HepG2 (cell line): ENCODE results near the gene TMEM19. TPM values are rescaled to one million over a fixed set of nuclear protein-coding genes. Genes with fewer than 3 reads are reported as not detected.

Experiments used
- BCL6 ChIP-seq: IDR thresholded peaks from 2 replicates; pipeline ENCODE4 v1.6.1; 2016; ENCODE audit warnings: missing genetic modification reagents, missing compliant biosample characterization
- CC2D1A ChIP-seq: sonication (generic); formaldehyde crosslinking; IDR thresholded peaks from 2 replicates; pipeline ENCODE4 v1.8.1; 2023; ENCODE audit warnings: mild to moderate bottlenecking, missing genetic modification reagents
- FIP1L1 ChIP-seq: fragments of 200-400 bp; formaldehyde crosslinking; IDR thresholded peaks from 2 replicates; pipeline ENCODE4 v1.6.1; 2018; ENCODE audit warnings: low read depth, mild to moderate bottlenecking, low read length, moderate library complexity, borderline replicate concordance; ENCODE audit not compliant: insufficient read depth
- MTA1 ChIP-seq: sonication (generic); formaldehyde crosslinking; IDR thresholded peaks from 2 replicates; pipeline ENCODE4 v1.4.0; 2020; ENCODE audit warnings: missing genetic modification reagents, mild to moderate bottlenecking, borderline replicate concordance
- NFIC ChIP-seq: IDR thresholded peaks from 2 replicates; pipeline ENCODE4 v1.6.1; 2012; ENCODE audit warnings: mild to moderate bottlenecking, low read length, inconsistent platforms
- NR2C2 ChIP-seq: sonication (generic); formaldehyde crosslinking; IDR thresholded peaks from 2 replicates; pipeline ENCODE4 v1.4.0; 2020; ENCODE audit warnings: missing genetic modification reagents, mild to moderate bottlenecking, moderate library complexity, borderline replicate concordance
- PRPF4 ChIP-seq: fragments of 200-400 bp; formaldehyde crosslinking; IDR thresholded peaks from 2 replicates; pipeline ENCODE4 v1.6.1; 2016; ENCODE audit warnings: low read length, low read depth; ENCODE audit not compliant: poor library complexity, severe bottlenecking
- PTBP1 ChIP-seq: fragments of 200-400 bp; formaldehyde crosslinking; IDR thresholded peaks from 2 replicates; pipeline ENCODE4 v1.6.1; 2018; ENCODE audit warnings: low read length, low read depth; ENCODE audit not compliant: poor library complexity, severe bottlenecking
- REXO4 ChIP-seq: sonication (generic); formaldehyde crosslinking; IDR thresholded peaks from 2 replicates; pipeline ENCODE4 v1.8.0; 2022; ENCODE audit warnings: missing genetic modification reagents, mild to moderate bottlenecking, borderline replicate concordance
- RNF2 ChIP-seq: fragments of 450-650 bp; conservative IDR thresholded peaks from 2 replicates; pipeline ENCODE4 v1.6.1; 2016; ENCODE audit warnings: low read depth
- SMAD9 ChIP-seq: sonication (generic); formaldehyde crosslinking; IDR thresholded peaks from 2 replicates; pipeline ENCODE4 v1.5.1; 2020; ENCODE audit warnings: mild to moderate bottlenecking, missing genetic modification reagents
- ZKSCAN8 ChIP-seq: IDR thresholded peaks from 2 replicates; pipeline ENCODE4 v1.6.1; 2016; ENCODE audit warnings: borderline replicate concordance, missing genetic modification reagents, missing compliant biosample characterization
- ZMAT5 ChIP-seq: sonication (generic); formaldehyde crosslinking; IDR thresholded peaks from 2 replicates; pipeline ENCODE4 v1.5.0; 2020; ENCODE audit warnings: mild to moderate bottlenecking, low read depth, missing genetic modification reagents, borderline replicate concordance
- ZNF138 ChIP-seq: sonication (generic); formaldehyde crosslinking; IDR thresholded peaks from 2 replicates; pipeline ENCODE4 v1.5.0; 2020; ENCODE audit warnings: mild to moderate bottlenecking, low read depth, missing genetic modification reagents
- ZNF230 ChIP-seq: sonication (generic); formaldehyde crosslinking; IDR thresholded peaks from 2 replicates; pipeline ENCODE4 v1.4.0; 2020; ENCODE audit warnings: mild to moderate bottlenecking, missing genetic modification reagents
- ZNF275 ChIP-seq: sonication (generic); formaldehyde crosslinking; IDR thresholded peaks from 2 replicates; pipeline ENCODE4 v1.8.0; 2022; ENCODE audit warnings: missing genetic modification reagents, mild to moderate bottlenecking, inconsistent platforms, borderline replicate concordance
- ZNF282 ChIP-seq: fragments of 450-650 bp; IDR thresholded peaks from 2 replicates; pipeline ENCODE4 v1.6.1; 2018; ENCODE audit not compliant: partially characterized antibody
- ZNF572 ChIP-seq: sonication (generic); formaldehyde crosslinking; IDR thresholded peaks from 2 replicates; pipeline ENCODE4 v1.5.1; 2020; ENCODE audit warnings: mild to moderate bottlenecking, missing genetic modification reagents
- ZNF607 ChIP-seq: sonication (generic); formaldehyde crosslinking; IDR thresholded peaks from 2 replicates; pipeline ENCODE4 v1.5.1; 2020; ENCODE audit warnings: missing genetic modification reagents, mild to moderate bottlenecking, borderline replicate concordance
- polyA plus RNA-seq, 8 experiments: library from polyadenylated mRNA; depleted of rRNA in 3 of 8; stranded (reverse) in 7 of 8; unstranded in 1 of 8; fragments of >200 nt; fragmentation: Illumina TruSeq in 4 of 8; extraction: Trizol in 4 of 8; gene quantifications; 2 replicates each; pipeline versions ENCODE4 v1.2.1 to v1.2.3, GENCODE V29; 2011 to 2016; ENCODE audit warnings: low read depth in 4 of 8, missing spikeins in 1 of 8, mixed read lengths in 1 of 8; ENCODE audit not compliant: insufficient read depth in 1 of 8
- total RNA-seq, 5 experiments: library from RNA; depleted of rRNA; stranded (reverse); fragments of >200 nt; fragmentation: Illumina TruSeq; extraction: Trizol; gene quantifications; 2 replicates each; pipeline ENCODE4 v1.2.3, GENCODE V29; 2016; ENCODE audit warnings: low read depth in 1 of 5
- TF ChIP-seq, protein P1 (sequence below): IDR thresholded peaks from 2 replicates; pipeline ENCODE4 v1.6.1; 2016; ENCODE audit warnings: low read depth, borderline replicate concordance
- TF ChIP-seq, protein P2 (sequence below): sonication (generic); formaldehyde crosslinking; conservative IDR thresholded peaks from 2 replicates; pipeline ENCODE4 v1.5.0; 2020; ENCODE audit warnings: missing genetic modification reagents
- TF ChIP-seq, protein P3 (sequence below): sonication (generic); formaldehyde crosslinking; IDR thresholded peaks from 2 replicates; pipeline ENCODE4 v1.4.0; 2020; ENCODE audit warnings: missing genetic modification reagents
- TF ChIP-seq, protein P4 (sequence below): sonication (generic); formaldehyde crosslinking; conservative IDR thresholded peaks from 2 replicates; pipeline ENCODE4 v1.8.1; 2023; ENCODE audit warnings: missing genetic modification reagents

TMEM19 gene
- total and polyA plus RNA-seq, 2 of the 13 experiments (the other 11 are each of a cell fraction or from before 2014, with no cell fraction given) = 16.9 to 22.5 TPM

DNA sequence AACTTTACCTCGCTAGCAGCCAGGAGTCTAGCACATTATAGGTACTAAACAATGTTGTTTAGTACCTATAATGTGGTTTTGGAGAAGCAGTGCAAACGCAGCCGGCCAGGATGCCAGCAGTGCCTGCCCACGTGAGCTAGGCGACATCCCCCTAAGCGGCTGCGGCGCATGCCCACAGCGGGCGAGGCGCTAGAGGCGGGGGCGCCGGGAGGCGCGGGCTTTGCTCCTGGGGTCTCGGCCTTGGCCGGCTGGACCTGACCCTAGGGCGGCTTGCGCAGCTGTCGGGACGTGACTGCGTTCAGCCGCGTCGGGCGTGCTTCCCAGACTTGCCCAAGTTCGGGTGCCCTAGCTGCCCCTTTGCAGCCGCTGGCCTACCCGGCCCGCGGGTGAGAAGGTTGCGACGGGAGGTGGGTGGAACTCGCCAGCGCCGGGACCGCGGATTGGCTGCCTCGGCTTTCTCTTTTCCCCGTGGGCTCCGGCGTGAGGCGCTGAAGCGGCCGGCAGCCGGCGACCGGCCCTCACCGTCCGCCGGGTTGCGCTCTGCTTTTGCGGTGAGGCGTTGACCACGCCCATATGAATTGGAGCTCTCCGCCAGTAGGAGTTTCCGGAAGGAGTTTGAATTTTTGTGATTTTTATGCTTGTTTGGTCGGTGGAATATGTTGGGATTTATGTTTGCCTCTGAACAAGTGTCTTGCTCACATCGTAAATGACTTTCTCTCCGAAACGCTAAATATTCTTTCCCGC lies at the start of gene TMEM19 (continued):
- TF ChIP-seq PRPF4 = no peak
- TF ChIP-seq CC2D1A (CRISPR knock-in tag) = no peak
- no peak for TF ChIP-seq ZNF138 (CRISPR knock-in tag)
- peak; percentile 70 for TF ChIP-seq BCL6 (CRISPR knock-in tag)
- TF ChIP-seq REXO4 = no peak
- TF ChIP-seq ZNF607 (CRISPR knock-in tag) = peak; percentile 79; the same call in 1 of the 2 replicates
- TF ChIP-seq SMAD9 (CRISPR knock-in tag) = no peak
- peak; percentile 45; the same call in 1 of the 2 replicates for TF ChIP-seq ZKSCAN8 (CRISPR knock-in tag)
- peak; percentile 88 for TF ChIP-seq ZNF230 (CRISPR knock-in tag)
- peak; percentile 85 for TF ChIP-seq RNF2
- TF ChIP-seq ZNF275 = peak; percentile 57; the same call in 1 of the 2 replicates
- TF ChIP-seq, protein P1, sequence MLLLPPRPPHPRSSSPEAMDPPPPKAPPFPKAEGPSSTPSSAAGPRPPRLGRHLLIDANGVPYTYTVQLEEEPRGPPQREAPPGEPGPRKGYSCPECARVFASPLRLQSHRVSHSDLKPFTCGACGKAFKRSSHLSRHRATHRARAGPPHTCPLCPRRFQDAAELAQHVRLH (CRISPR knock-in tag) = peak; percentile 75
- TF ChIP-seq PTBP1 = no peak
- no peak for TF ChIP-seq NFIC
- TF ChIP-seq, protein P2, sequence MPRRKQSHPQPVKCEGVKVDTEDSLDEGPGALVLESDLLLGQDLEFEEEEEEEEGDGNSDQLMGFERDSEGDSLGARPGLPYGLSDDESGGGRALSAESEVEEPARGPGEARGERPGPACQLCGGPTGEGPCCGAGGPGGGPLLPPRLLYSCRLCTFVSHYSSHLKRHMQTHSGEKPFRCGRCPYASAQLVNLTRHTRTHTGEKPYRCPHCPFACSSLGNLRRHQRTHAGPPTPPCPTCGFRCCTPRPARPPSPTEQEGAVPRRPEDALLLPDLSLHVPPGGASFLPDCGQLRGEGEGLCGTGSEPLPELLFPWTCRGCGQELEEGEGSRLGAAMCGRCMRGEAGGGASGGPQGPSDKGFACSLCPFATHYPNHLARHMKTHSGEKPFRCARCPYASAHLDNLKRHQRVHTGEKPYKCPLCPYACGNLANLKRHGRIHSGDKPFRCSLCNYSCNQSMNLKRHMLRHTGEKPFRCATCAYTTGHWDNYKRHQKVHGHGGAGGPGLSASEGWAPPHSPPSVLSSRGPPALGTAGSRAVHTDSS = no peak
- TF ChIP-seq FIP1L1 = no peak
- TF ChIP-seq, protein P3, sequence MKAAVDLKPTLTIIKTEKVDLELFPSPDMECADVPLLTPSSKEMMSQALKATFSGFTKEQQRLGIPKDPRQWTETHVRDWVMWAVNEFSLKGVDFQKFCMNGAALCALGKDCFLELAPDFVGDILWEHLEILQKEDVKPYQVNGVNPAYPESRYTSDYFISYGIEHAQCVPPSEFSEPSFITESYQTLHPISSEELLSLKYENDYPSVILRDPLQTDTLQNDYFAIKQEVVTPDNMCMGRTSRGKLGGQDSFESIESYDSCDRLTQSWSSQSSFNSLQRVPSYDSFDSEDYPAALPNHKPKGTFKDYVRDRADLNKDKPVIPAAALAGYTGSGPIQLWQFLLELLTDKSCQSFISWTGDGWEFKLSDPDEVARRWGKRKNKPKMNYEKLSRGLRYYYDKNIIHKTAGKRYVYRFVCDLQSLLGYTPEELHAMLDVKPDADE (CRISPR knock-in tag) = peak; percentile 75; the same call in 1 of the 2 replicates
- no peak for TF ChIP-seq ZNF572 (CRISPR knock-in tag)
- TF ChIP-seq ZMAT5 (CRISPR knock-in tag) = no peak
- peak; percentile 81 for TF ChIP-seq NR2C2 (CRISPR knock-in tag)
- peak; percentile 93 for TF ChIP-seq MTA1 (CRISPR knock-in tag)
- TF ChIP-seq, protein P4, sequence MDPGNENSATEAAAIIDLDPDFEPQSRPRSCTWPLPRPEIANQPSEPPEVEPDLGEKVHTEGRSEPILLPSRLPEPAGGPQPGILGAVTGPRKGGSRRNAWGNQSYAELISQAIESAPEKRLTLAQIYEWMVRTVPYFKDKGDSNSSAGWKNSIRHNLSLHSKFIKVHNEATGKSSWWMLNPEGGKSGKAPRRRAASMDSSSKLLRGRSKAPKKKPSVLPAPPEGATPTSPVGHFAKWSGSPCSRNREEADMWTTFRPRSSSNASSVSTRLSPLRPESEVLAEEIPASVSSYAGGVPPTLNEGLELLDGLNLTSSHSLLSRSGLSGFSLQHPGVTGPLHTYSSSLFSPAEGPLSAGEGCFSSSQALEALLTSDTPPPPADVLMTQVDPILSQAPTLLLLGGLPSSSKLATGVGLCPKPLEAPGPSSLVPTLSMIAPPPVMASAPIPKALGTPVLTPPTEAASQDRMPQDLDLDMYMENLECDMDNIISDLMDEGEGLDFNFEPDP = no peak
- no peak for TF ChIP-seq ZNF282
